Body of pancreas (tissue), 4 donors: ENCODE data around the gene GSC2.

ENCODE experiments used
- CTCF ChIP-seq, 7 experiments: fragments of 450-650 bp in 4 of 7; fragments of 200-600 bp in 3 of 7; sonication (generic) in 3 of 7; IDR thresholded peaks; one replicate each; pipeline ENCODE4 v1.5.1; 2016 to 2019; ENCODE audit warnings: antibody characterized with exemption in 7 of 7
- POLR2A ChIP-seq, 3 donors: fragments of 450-650 bp; IDR thresholded peaks; one replicate each; pipeline ENCODE4 v1.6.1; 2016; ENCODE audit warnings: antibody characterized with exemption in 3 of 3, mild to moderate bottlenecking in 2 of 3

GRCh38 chr22:19108807-19109197 is 41.3 kb downstream of the GSC2 start:
- TF ChIP-seq CTCF (IDR thresholded peaks at IDR 0.05) (no peak), POLR2A (IDR thresholded peaks at IDR 0.05) (no peak)
